Motor neuron (in vitro differentiated cells): Measurements from ENCODE around the gene ZSWIM1. TPM values are rescaled to one million over a fixed set of nuclear protein-coding genes. Genes with fewer than 3 reads are reported as not detected.

Experiments used
- ATAC-seq, 8 experiments: fragments of 200-7000 bp; cut with Tn5 transposase; replicated peaks in 6 of 8; 2 replicates each; pipeline ENCODE4 v1.8.0; 2021; ENCODE audit warnings: mild to moderate bottlenecking in 8 of 8, moderate library complexity in 8 of 8
- H3K27ac ChIP-seq, 2 donors: fragments of 250-450 bp; sonication (Bioruptor Pico); 2 replicates each; pipeline ENCODE4 v1.9.0; 2021; ENCODE audit warnings: antibody characterized with exemption in 2 of 2, mild to moderate bottlenecking in 2 of 2, moderate library complexity in 1 of 2
- H3K4me1 ChIP-seq, 2 donors: fragments of 250-450 bp; sonication (Bioruptor Pico); replicated peaks in 1 of 2; 2 replicates each; pipeline ENCODE4 v1.6.1; 2021; ENCODE audit warnings: antibody characterized with exemption in 2 of 2, mild to moderate bottlenecking in 2 of 2, moderate library complexity in 1 of 2
- H3K4me3 ChIP-seq, 5 donors: fragments of 250-450 bp; sonication (Bioruptor Pico); 2 replicates each; pipeline ENCODE4 v1.9.0; 2021; ENCODE audit warnings: antibody characterized with exemption in 5 of 5, mild to moderate bottlenecking in 5 of 5, moderate library complexity in 4 of 5
- WGBS, 10 experiments: fragments of 450-650 bp; shearing (Covaris generic); methylation state at CpG; one replicate each; pipeline ENCODE4 v1.0.0; 2022; 5-methylcytosine and 5-hydroxymethylcytosine counted together
- in situ Hi-C, 9 experiments: fragments of 400-800 bp; cut with MboI; loops; one replicate each; pipeline ENCODE4 v1.15.0; 2021; ENCODE audit warnings: low sequenced_read_pairs in 9 of 9, low pct_unique_long_range_greater_than_20kb in 2 of 9; ENCODE audit not compliant: unreplicated experiment in 9 of 9
- total RNA-seq, 8 experiments: library from RNA; unstranded; fragments of 300-600 nt; gene quantifications; 2 replicates each; pipeline versions ENCODE4 v1.2.3 to v1.2.4, GENCODE V29; 2022

Gene ZSWIM1
- total RNA-seq, result 10 to 100 TPM in 2 of 8 experiments, 1 to 10 TPM in 6; 6.6 to 12.3 (median 8.9) TPM

DNA sequence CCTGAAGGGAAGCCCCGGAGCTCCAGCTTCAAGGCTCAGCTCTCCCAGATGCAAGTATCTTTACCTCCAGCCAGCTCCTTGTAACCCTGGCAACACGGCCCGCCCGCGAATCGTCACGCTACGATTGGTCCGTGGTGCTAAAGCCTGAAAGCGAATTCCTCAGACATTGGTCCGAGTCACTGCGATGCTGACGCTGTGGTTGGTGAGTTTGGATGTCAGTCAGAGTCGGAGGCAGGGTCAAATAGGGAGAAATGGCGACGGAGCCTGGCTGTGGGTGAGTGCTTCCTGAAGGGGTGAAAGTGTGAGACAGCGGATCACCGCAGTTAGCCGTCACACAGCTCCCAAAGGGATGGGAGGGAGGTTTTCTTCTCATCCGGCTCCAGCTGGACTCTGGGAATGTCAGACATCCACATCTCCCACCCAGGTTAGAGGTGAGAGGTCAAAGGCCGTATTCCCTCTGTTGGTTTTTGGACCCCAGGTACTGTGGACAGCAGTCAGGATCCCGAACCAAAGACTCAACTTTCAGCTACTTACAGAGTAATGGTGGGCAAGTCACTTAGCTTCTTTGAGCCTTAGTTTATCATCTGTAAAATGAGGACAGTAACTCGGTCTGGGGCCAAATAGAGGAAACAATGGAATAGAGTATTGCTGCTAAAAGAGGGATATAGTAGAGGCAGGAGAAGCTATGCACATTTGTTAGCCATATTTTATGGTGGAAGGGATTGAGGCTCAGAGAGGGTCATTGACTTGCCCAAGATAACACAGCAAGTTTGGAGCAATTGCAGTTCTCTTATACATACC, at the start of gene ZSWIM1:
ZSWIM1 (plus strand) TSS at position 240 of the 801 bp plus-strand sequence. CDS start 1,366 bp downstream, outside the sequence.
- Histone ChIP-seq H3K27ac (peak within 1 kb of the TSS; percentile 68 to 76), H3K4me3 (peak within 1 kb of the TSS; percentile 42 to 80 (median 71)), H3K4me1 (peaks cover 5 to 11% of the 10 kb centered on the region in 2 donors)
- in situ Hi-C loops, result no loop called here
- WGBS, 10 experiments, result 0 to 2% (median 0%) methylated on average over 1 to 21 of the region's 23 CpGs
- peak; percentile 75 to 100 (median 98) for ATAC-seq

DNA sequence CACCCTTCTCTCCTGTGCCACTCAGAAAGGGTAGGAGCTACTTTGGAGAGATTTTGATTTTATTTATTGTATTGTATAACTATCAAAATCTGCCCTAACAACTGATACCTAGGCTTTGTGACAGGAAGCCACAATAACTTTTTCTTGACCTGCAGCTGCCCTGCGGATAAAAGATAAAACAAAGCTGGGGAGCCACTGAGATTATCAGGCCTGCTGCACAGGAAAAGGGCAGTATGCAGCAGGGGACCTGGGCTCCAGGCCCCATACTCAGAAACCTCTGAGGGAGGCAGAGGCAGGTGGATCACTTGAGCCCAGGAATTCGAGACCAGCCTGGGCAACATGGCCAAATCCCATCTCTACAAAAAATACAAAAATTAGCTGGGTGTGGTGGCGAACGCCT, 48.4 kb upstream of the ZSWIM1 start:
- 83 to 100% (median 97%) methylated on average over 1 to 4 of the region's 4 CpGs; no CpG with 5 or more reads in 4 of the 10 experiments for WGBS, 10 experiments
- Histone ChIP-seq H3K27ac (no peak overlapping the region), H3K4me1 (peaks cover 0 to 2% of the 10 kb centered on the region in 2 donors), H3K4me3 (no peak overlapping the region)
- in situ Hi-C loops, result no loop called here
- ATAC-seq, result no peak

DNA sequence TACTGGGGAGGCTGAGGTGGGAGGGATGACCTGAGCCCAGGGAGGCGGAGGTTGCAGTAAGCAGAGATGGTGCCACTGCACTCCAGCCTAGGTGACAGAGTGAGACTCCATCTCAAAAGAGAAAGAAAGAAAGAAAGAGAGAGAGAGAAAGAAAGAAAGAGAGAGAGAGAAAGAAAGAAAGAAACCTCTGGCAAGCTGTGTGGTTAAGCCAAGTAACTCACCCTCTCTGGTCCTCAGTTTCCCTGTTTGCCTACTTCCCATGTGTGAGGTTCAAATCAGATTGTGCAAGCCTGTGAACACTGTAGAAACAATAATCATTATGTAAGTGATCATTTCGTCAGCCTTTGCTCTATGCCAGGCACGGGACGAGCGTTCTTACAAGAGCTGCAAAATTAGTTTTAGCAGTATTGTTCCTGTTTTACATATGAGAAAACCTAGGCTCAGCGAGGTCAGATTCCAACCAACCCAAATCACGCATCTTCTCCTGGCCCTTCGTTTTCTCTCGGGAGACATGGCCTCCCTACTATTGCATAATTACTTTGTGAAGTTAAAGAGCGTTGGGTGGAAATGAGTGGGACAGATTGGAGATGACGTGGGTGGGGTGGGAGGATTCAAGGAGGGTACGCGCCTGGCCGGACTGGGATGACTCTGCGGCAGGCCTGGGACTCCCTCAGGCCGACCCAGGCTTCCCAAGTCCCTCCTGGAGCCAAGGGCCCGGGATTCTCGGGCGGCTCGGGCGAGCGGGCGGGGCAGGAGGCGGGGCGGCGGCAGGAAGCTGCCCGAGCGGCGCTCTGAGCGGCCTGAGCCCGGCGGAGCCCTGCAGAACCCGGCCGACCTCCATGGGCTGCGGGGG, 47.8 kb upstream of the ZSWIM1 start, which contains the start of gene SNX21:
SNX21 (plus strand) TSS at position 770 of the 853 bp plus-strand sequence. CDS start 121 bp downstream, outside the sequence.
- Histone ChIP-seq H3K4me1 (peaks cover 0 to 2% of the 10 kb centered on the region in 2 donors), H3K27ac (peak within 1 kb of the TSS; percentile 29 to 31), H3K4me3 (peak within 1 kb of the TSS; percentile 42 to 72 (median 61))
- ATAC-seq, result peak; percentile 69 to 94 (median 90)
- in situ Hi-C loops, result no loop called here
- WGBS, 10 experiments, result 7 to 40% (median 30%) methylated on average over 1 to 9 of the region's 35 CpGs; no CpG with 5 or more reads in 2 of the 10 experiments

DNA sequence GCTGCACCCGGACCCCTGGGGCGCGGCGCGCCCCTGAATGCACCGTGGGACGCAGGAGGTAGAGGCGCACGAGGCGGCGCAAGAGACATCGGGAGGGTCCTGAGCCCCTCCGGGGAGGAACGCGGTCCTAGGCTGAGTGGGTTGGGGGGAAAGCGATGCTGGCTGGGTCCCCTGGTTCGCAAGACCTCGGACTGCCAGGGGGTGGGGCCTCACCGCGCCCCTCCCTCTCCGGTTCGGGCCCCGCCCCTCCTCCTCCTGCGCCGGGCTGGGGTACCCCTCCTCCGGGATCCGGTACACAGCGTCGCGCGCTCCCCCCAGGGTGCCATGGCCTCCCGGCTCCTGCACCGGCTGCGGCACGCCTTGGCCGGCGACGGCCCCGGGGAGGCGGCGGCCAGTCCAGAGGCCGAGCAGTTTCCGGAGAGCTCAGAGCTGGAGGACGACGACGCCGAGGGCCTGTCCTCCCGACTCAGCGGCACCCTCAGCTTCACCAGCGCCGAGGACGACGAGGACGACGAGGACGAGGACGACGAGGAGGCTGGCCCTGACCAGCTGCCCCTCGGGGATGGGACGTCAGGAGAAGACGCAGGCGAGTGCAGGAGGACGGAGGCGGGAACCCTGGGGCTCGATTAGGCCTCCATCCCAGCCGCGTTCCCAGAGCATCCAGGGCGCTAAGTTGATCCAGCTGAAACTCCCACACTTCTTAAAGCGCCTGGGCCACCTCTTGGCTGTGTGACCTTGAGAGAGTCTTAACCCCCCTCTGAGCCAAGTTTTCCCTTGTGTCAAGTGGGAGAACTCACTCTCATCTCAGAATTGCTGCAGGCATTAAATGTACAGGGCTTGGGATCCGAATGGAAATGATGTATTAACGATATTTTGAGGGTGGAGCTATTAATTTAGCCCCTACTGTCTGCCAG, 46.9 kb upstream of the ZSWIM1 start:
- 8 to 100% (median 56%) methylated on average over 1 to 6 of the region's 71 CpGs; no CpG with 5 or more reads in 6 of the 10 experiments for WGBS, 10 experiments
- H3K4me3 ChIP-seq, result peak overlapping the region; percentile 42 to 72 (median 61)
- H3K4me1 ChIP-seq, result peaks cover 0 to 2% of the 10 kb centered on the region in 2 donors
- peak overlapping the region; percentile 29 to 31 for H3K27ac ChIP-seq
- in situ Hi-C loops, result no loop called here
- peak; percentile 45 to 85 (median 82) for ATAC-seq

- in situ Hi-C loops, result no loop called here
- Histone ChIP-seq H3K4me1 (peaks cover 0 to 2% of the 10 kb centered on the region in 2 donors), H3K27ac (no peak overlapping the region), H3K4me3 (peak overlapping the region in 1 of 5 donors; percentile 63)
- 74 to 97% (median 88%) methylated on average over 1 to 10 of the region's 14 CpGs; no CpG with 5 or more reads in 6 of the 10 experiments for WGBS, 10 experiments
- no peak for ATAC-seq
These were observed 46.2 kb upstream of the ZSWIM1 start for GRCh38 chr20:45834797-45835161.

GRCh38 chr20:45835329-45835765, 45.7 kb upstream of the ZSWIM1 start:
- WGBS, 10 experiments, result 0 to 100% (median 83%) methylated on average over 1 to 3 of the region's 3 CpGs; no CpG with 5 or more reads in 1 of the 10 experiments

GRCh38 chr20:45835825-45836224, 45.2 kb upstream of the ZSWIM1 start:
- in situ Hi-C loops, result no loop called here
- 80 to 100% methylated on average over 1 of the region's 5 CpGs; no CpG with 5 or more reads in 8 of the 10 experiments for WGBS, 10 experiments
- Histone ChIP-seq H3K4me3 (no peak overlapping the region), H3K27ac (no peak overlapping the region), H3K4me1 (peaks cover 0 to 2% of the 10 kb centered on the region in 2 donors)
- ATAC-seq, result peak in 3 of 8 experiments; percentile 21 to 59 (median 45)

More at GRCh38 chr20:45835329-45835765, 45.7 kb upstream of the ZSWIM1 start:
- no peak for ATAC-seq
- Histone ChIP-seq H3K4me1 (peaks cover 0 to 2% of the 10 kb centered on the region in 2 donors), H3K4me3 (no peak overlapping the region), H3K27ac (no peak overlapping the region)
- in situ Hi-C loops, result no loop called here

DNA sequence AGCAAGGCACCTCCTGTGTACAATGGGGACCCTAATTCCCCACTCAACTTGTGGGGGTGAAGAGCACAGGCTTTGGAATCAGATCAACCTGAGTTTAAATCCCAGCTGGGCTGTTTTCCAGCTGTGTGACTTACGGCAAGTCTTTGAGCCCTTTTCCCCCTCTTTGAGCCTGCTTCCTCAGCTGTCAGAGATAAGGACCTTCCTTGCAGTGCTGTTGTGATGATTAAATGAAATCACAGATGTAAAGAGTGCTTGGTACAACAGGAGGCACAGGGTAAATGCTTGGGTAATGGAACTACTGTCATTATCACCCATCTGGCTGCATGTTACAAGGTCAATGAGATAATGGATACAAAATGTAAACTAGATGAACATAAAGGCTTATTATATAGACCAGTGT, 44.2 kb upstream of the ZSWIM1 start:
- Histone ChIP-seq H3K4me3 (no peak overlapping the region), H3K27ac (no peak overlapping the region), H3K4me1 (peaks cover 0 to 2% of the 10 kb centered on the region in 2 donors)
- in situ Hi-C loops, result no loop called here
- no peak for ATAC-seq
- WGBS, 10 experiments, result 50 to 100% methylated on average over 1 of the region's 1 CpG; no CpG with 5 or more reads in 8 of the 10 experiments

- ATAC-seq, result peak in 3 of 8 experiments; percentile 6 to 15 (median 7)
- no peaks in the 10 kb centered on the region for H3K4me1 ChIP-seq
- in situ Hi-C loops, result no loop called here
- H3K4me3 ChIP-seq, result no peak overlapping the region
- no peak overlapping the region for H3K27ac ChIP-seq
- 60 to 100% (median 92%) methylated on average over 1 to 7 of the region's 25 CpGs; no CpG with 5 or more reads in 6 of the 10 experiments for WGBS, 10 experiments
These were observed 40.3 kb upstream of the ZSWIM1 start for GRCh38 chr20:45840700-45841198.

DNA sequence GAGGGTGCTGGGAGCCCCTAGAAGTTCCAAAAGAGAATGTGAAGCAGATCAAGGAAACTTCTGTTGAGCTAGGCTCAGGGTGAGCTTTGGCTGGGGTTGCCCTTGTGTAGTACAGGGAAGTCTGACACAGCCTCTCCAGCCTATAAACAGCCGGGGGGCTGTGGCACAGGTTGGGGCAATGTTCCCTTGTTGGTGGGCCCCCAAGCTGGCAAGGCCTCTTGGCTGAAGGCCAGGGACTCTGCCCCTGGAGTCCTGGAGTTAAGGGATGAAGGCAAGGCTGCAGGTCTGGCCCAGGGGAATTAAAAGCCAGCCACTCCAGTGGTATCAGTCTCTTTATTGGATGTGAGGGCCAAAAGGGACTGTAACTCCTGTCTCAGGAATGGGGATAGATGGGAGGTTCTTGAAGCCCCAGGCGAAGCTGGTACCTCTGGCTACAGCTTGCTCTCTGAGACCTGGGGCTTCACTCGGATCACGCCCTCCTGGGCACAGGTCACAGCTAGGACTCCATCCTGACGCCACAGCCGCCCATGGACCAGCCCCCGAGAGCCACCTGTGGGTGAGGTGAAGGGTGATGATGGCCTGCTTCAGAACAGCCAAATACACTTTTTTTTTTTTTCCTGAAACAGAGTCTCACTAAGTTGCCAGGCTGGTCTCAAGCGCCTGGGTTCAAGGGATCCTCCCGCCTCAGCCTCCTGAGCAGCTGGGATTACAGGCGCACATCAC, 39.5 kb upstream of the ZSWIM1 start:
- H3K4me3 ChIP-seq, result no peak overlapping the region
- no peak overlapping the region for H3K27ac ChIP-seq
- peak in 1 of 8 experiments; percentile 13 for ATAC-seq
- no peaks in the 10 kb centered on the region for H3K4me1 ChIP-seq
- 90 to 100% (median 100%) methylated on average over 1 to 5 of the region's 10 CpGs; no CpG with 5 or more reads in 6 of the 10 experiments for WGBS, 10 experiments
- in situ Hi-C loops, result no loop called here

GRCh38 chr20:45842169-45842812, 38.7 kb upstream of the ZSWIM1 start:
- Histone ChIP-seq H3K4me1 (no peaks in the 10 kb centered on the region), H3K4me3 (no peak overlapping the region), H3K27ac (no peak overlapping the region)
- 74 to 100% (median 86%) methylated on average over 1 to 4 of the region's 5 CpGs; no CpG with 5 or more reads in 5 of the 10 experiments for WGBS, 10 experiments
- ATAC-seq, result peak in 2 of 8 experiments; percentile 32 to 44
- in situ Hi-C loops, result no loop called here
